DMS79 treated with DMSO at 0.1 percent for 48 hours (cell line): ENCODE results near the gene C3orf20.
"Not testable (repeated sequence)": the region's sequence is repeated elsewhere in the genome, so short reads cannot be mapped to it uniquely, and the experiment has no call there.

Experiments
- DNase-seq: peaks from one replicate; lab custom pipeline; 2025; lab: John Stamatoyannopoulos, UW

C3orf20 gene

GRCh38 chr3:14700891-14701290, 25.9 kb downstream of the C3orf20 start:
- no peak for DNase-seq

GRCh38 chr3:14701676-14702075, 26.7 kb downstream of the C3orf20 start:
- DNase-seq, result no peak

- no peak for DNase-seq
Measured at GRCh38 chr3:14703128-14703750, 28.3 kb downstream of the C3orf20 start.

GRCh38 chr3:14703791-14704190, 28.9 kb downstream of the C3orf20 start:
- DNase-seq, result no peak

- no peak for DNase-seq
Measured at GRCh38 chr3:14706096-14706495, 31.2 kb downstream of the C3orf20 start.

GRCh38 chr3:14716591-14716990, 41.6 kb downstream of the C3orf20 start:
- DNase-seq, result no peak

- DNase-seq, result no peak
Measured at GRCh38 chr3:14717307-14717706, 42.4 kb downstream of the C3orf20 start.

GRCh38 chr3:14718539-14718938, 43.6 kb downstream of the C3orf20 start:
- DNase-seq, result no peak

- no peak for DNase-seq
Measured at GRCh38 chr3:14719006-14719405, 44.1 kb downstream of the C3orf20 start.

GRCh38 chr3:14721126-14721864, 46.4 kb downstream of the C3orf20 start:
- DNase-seq, result no peak

- DNase-seq, result no peak
Measured at GRCh38 chr3:14725013-14725412, 50.1 kb downstream of the C3orf20 start.

GRCh38 chr3:14725564-14726440, 50.9 kb downstream of the C3orf20 start:
- no peak for DNase-seq

GRCh38 chr3:14726441-14726780, 51.5 kb downstream of the C3orf20 start:
- no peak for DNase-seq

- DNase-seq, result no peak
Measured at GRCh38 chr3:14728113-14728512, 53.2 kb downstream of the C3orf20 start.

GRCh38 chr3:14730703-14731382, 55.9 kb downstream of the C3orf20 start:
- DNase-seq, result no peak

- DNase-seq, result no peak
Measured at GRCh38 chr3:14740983-14741382, 66.0 kb downstream of the C3orf20 start.

GRCh38 chr3:14741510-14741909, 66.6 kb downstream of the C3orf20 start:
- no peak for DNase-seq

GRCh38 chr3:14744556-14744955, 69.6 kb downstream of the C3orf20 start:
- DNase-seq, result no peak

- no peak for DNase-seq
Measured at GRCh38 chr3:14750650-14751049, 75.7 kb downstream of the C3orf20 start.

- DNase-seq, result not testable (repeated sequence)
Measured at GRCh38 chr3:14752979-14753378, 78.0 kb downstream of the C3orf20 start.

- no peak for DNase-seq
Measured at GRCh38 chr3:14757153-14757700, 82.3 kb downstream of the C3orf20 start.

GRCh38 chr3:14758297-14758696, 83.4 kb downstream of the C3orf20 start:
- DNase-seq, result no peak
